Body of pancreas (tissue), 4 donors: ENCODE data around the gene NOC2L. TPM values are rescaled to one million over a fixed set of nuclear protein-coding genes. Genes with fewer than 3 reads are reported as not detected.

Experiments
- ATAC-seq: fragments of 150-250 bp; one replicate; pipeline ENCODE4 v1.9.1; 2016
- DNase-seq, 4 donors: peaks; one replicate each; pipeline ENCODE4 v3.0.0-alpha.2; 2019
- H3K27ac ChIP-seq, 4 donors: fragments of 200-600 bp; sonication (generic); 1 replicate in 3 of 4; 2 replicates in 1 of 4; pipeline versions ENCODE4 v1.5.1 to v1.6.1; 2016 to 2019; ENCODE audit warnings: mild to moderate bottlenecking in 1 of 4, mixed read lengths in 1 of 4, moderate library complexity in 1 of 4
- H3K27me3 ChIP-seq, 2 donors: fragments of 200-600 bp; sonication (generic); one replicate each; pipeline ENCODE4 v1.6.0; 2016; ENCODE audit warnings: mild to moderate bottlenecking in 1 of 2
- H3K36me3 ChIP-seq, 2 donors: fragments of 200-600 bp; sonication (generic); replicated peaks in 1 of 2; 2 replicates each; pipeline ENCODE4 v1.5.1; 2016; ENCODE audit warnings: low read depth in 2 of 2; ENCODE audit not compliant: insufficient read depth in 1 of 2
- H3K4me1 ChIP-seq: fragments of 200-600 bp; sonication (generic); one replicate; pipeline ENCODE4 v1.6.0; 2016
- H3K4me3 ChIP-seq, 2 donors: fragments of 200-600 bp; sonication (generic); 1 replicate in 1 of 2; 2 replicates in 1 of 2; pipeline ENCODE4 v1.5.1; 2016 to 2019
- H3K9me3 ChIP-seq, 3 donors: fragments of 200-600 bp; sonication (generic); 1 replicate in 2 of 3; 2 replicates in 1 of 3; pipeline ENCODE4 v1.5.1; 2016
- POLR2A ChIP-seq, 3 donors: fragments of 450-650 bp; IDR thresholded peaks; one replicate each; pipeline ENCODE4 v1.6.1; 2016; ENCODE audit warnings: antibody characterized with exemption in 3 of 3, mild to moderate bottlenecking in 2 of 3
- whole genome bisulfite sequencing, 2 donors: methylation state at CpG; one replicate each; pipeline ENCODE4 v1.1.5; 2017; 5-methylcytosine and 5-hydroxymethylcytosine counted together
- intact Hi-C: fragments of 100-400 bp; cut with DNase I; formaldehyde crosslinking; loops from one replicate; pipeline ENCODE4 v1.15.1; 2023
- total RNA-seq, 2 donors: library from RNA; depleted of rRNA; stranded (reverse); fragments of >200 nt; gene quantifications; one replicate each; pipeline ENCODE4 v1.1.0, GENCODE V29; 2016
- TF ChIP-seq, protein P1 (sequence below), 7 experiments: fragments of 450-650 bp in 4 of 7; fragments of 200-600 bp in 3 of 7; sonication (generic) in 3 of 7; IDR thresholded peaks; one replicate each; pipeline ENCODE4 v1.5.1; 2016 to 2019; ENCODE audit warnings: antibody characterized with exemption in 7 of 7

Gene NOC2L
- total RNA-seq, 2 donors from 2014 or later: 30.6 to 32.3 TPM

DNA sequence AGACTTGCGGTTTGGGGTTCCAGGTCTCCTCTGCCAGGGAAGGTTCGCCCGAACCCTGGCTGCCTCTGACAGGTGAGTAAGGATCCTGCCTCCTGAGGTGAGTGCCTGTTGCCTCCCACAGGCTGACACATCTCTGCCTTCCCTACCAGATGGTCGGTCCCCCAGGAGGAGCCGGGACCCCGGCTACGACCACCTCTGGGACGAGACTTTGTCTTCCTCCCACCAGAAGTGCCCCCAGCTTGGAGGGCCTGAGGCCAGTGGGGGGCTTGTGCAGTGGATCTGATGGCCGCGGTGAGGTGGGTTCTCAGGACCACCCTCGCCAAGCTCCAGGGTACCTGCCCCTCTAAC is 15.2 kb upstream of the NOC2L start:
- Histone ChIP-seq H3K4me1 (peaks cover 10% of the 10 kb centered on the region), H3K9me3 (no peaks in the 10 kb centered on the region), H3K4me3 (no peak overlapping the region), H3K27me3 (peaks cover 0 to 6% of the 10 kb centered on the region in 2 donors), H3K36me3 (no peaks in the 10 kb centered on the region), H3K27ac (no peak overlapping the region)
- ATAC-seq (no peak), DNase-seq (no peak)
- 69 to 81% methylated on average over 8 to 11 of the region's 11 CpGs for WGBS, 2 donors
- intact Hi-C loops: no loop called here
- TF ChIP-seq, protein P1, sequence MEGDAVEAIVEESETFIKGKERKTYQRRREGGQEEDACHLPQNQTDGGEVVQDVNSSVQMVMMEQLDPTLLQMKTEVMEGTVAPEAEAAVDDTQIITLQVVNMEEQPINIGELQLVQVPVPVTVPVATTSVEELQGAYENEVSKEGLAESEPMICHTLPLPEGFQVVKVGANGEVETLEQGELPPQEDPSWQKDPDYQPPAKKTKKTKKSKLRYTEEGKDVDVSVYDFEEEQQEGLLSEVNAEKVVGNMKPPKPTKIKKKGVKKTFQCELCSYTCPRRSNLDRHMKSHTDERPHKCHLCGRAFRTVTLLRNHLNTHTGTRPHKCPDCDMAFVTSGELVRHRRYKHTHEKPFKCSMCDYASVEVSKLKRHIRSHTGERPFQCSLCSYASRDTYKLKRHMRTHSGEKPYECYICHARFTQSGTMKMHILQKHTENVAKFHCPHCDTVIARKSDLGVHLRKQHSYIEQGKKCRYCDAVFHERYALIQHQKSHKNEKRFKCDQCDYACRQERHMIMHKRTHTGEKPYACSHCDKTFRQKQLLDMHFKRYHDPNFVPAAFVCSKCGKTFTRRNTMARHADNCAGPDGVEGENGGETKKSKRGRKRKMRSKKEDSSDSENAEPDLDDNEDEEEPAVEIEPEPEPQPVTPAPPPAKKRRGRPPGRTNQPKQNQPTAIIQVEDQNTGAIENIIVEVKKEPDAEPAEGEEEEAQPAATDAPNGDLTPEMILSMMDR (IDR thresholded peaks at IDR 0.05): no peak
- TF ChIP-seq POLR2A (IDR thresholded peaks at IDR 0.05): no peak

DNA sequence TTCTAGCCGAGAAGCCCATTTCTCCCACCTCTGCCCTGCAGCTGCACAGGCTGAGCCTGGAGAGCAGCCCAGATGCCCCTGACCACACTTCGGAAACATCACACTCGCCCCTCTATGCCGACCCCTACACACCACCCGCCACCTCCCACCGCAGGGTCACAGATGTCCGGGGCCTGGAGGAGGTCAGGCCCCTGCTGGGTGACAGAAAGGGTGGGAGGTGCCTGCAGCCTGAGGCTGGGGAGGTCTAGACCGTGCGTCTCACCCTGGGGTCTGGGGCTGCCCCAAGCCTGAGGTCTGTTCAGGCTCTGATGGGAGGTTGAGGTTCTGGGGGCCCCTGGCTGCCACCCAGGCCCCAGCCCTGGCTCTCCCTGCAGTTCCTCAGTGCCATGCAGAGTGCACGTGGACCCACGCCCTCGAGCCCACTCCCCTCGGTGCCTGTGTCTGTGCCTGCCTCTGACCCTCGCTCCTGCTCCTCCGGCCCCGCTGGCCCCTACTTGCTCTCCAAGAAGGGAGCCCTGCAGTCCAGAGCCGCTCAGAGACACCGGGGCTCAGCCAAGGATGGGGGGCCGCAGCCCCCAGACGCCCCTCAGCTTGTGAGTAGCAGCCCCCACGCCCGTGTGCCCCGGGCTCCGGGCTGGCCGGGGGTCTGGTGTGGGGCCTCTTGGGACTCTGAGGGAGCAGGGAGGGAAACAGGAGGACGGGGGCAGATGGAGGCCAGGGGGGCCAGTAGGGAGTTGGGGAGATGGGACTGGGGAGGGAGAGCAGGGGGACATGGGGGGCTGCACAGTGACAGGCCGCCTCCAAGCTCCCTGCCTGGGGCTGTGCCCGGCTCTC is 14.6 kb upstream of the NOC2L start:
- DNase-seq (no peak), ATAC-seq (no peak)
- Histone ChIP-seq H3K4me3 (no peak overlapping the region), H3K36me3 (no peaks in the 10 kb centered on the region), H3K9me3 (no peaks in the 10 kb centered on the region), H3K27ac (no peak overlapping the region), H3K4me1 (peaks cover 10% of the 10 kb centered on the region), H3K27me3 (peaks cover 0 to 6% of the 10 kb centered on the region in 2 donors)
- TF ChIP-seq POLR2A (IDR thresholded peaks at IDR 0.05): no peak
- TF ChIP-seq, protein P1 (IDR thresholded peaks at IDR 0.05): no peak
- WGBS, 2 donors: 68 to 69% methylated on average over 13 to 28 of the region's 28 CpGs
- intact Hi-C loops: no loop called here

DNA sequence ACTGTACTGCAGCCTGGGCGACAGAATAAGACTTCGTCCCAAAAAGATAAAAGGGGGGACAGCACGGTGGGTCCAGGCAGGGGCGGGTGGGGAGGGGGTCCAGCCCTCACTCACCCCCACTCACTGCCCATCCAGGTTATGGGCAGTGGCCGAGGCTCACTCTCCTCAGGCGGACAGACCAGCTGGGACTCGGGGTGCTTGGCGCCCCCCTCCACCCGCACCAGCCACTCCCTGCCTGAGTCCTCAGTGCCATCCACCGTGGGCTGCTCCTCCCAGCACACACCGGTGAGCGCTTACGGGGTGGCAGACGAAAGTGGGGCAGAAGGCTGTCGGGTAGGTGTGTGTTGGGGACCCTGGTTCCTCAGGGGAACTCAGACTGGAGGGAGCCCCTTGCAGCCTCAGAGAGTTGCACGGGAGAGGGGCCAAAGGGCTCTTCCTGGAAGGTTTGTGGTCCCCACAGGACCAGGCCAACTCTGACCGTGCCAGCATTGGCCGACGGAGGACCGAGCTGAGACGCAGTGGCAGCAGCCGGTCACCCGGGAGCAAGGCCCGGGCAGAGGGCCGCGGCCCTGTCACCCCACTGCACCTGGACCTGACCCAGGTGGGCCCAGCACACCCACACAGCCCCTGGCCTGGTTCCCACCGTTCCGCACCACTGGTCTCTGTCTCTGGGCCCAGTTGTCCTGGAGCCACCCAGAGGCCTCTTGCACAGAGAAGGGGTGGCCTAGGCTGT is 13.8 kb upstream of the NOC2L start:
- ATAC-seq (no peak), DNase-seq (no peak)
- Histone ChIP-seq H3K27ac (no peak overlapping the region), H3K4me3 (no peak overlapping the region), H3K27me3 (peaks cover 0 to 6% of the 10 kb centered on the region in 2 donors), H3K36me3 (no peaks in the 10 kb centered on the region), H3K4me1 (peaks cover 11% of the 10 kb centered on the region), H3K9me3 (no peaks in the 10 kb centered on the region)
- intact Hi-C loops: no loop called here
- no peak for TF ChIP-seq POLR2A (IDR thresholded peaks at IDR 0.05)
- TF ChIP-seq, protein P1 (IDR thresholded peaks at IDR 0.05): no peak
- 69 to 72% methylated on average over 5 to 24 of the region's 28 CpGs for WGBS, 2 donors

DNA sequence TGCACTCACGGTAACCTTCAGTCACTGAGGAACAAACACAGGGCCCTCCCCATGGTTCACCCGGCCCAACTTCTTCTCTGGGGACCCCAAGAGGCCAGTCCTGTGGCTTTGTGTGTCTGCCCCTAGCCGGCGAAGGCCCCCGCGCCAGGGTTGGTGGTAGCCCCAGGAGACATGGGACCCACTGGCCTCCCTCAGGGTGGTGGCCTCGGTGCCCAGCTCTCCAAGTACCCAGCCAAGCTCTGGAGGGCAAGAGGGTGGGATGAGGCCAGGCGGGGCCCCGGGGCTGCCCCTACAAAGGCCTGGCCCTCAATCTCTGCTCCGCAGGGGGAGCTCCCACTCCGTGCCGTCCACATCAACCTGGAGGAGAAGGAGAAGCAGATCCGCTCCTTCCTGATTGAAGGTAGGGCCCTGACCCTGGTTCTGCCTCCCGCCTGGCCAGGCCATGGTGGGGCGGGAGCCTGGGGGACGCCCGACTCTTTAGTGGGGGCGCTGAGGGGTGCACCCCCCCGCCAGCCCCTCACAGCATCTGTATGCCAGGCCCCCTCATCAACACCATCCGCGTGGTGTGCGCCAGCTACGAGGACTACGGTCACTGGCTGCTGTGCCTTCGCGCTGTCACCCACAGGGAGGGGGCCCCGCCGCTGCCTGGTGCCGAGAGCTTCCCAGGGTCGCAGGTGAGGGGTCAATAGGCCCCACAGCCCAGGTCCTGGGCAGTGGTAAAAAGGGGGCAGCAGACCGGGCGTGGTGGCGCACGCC is 12.9 kb upstream of the NOC2L start:
- intact Hi-C loops: no loop called here
- 52 to 91% methylated on average over 6 to 31 of the region's 34 CpGs for WGBS, 2 donors
- DNase-seq: no peak
- Histone ChIP-seq H3K36me3 (no peaks in the 10 kb centered on the region), H3K27ac (no peak overlapping the region), H3K27me3 (peaks cover 0 to 6% of the 10 kb centered on the region in 2 donors), H3K9me3 (no peaks in the 10 kb centered on the region), H3K4me3 (no peak overlapping the region), H3K4me1 (peaks cover 21% of the 10 kb centered on the region)
- ATAC-seq: no peak
- TF ChIP-seq, protein P1 (IDR thresholded peaks at IDR 0.05): no peak
- no peak for TF ChIP-seq POLR2A (IDR thresholded peaks at IDR 0.05)
